WTC11 (cell line): Measurements from ENCODE around the gene KCNQ4. TPM values are rescaled to one million over a fixed set of nuclear protein-coding genes. Genes with fewer than 3 reads are reported as not detected.
A peak's percentile ranks its signal among the peaks of the same experiment; 100 is the strongest.

Experiments used
- ATAC-seq: fragments of 200-7000 bp; cut with Tn5 transposase; 2 replicates; pipeline ENCODE4 v1.10.0; 2021; ENCODE audit warnings: mild to moderate bottlenecking, moderate library complexity
- CTCF ChIA-PET: fragments of 300-600 bp; sonication (Branson Sonifier 250); formaldehyde crosslinking; loops from one replicate; lab custom pipeline; 2021; ENCODE audit warnings: antibody characterized with exemption; lab: Charles Lee
- POLR2A ChIA-PET: fragments of 350-600 bp; sonication (Branson Sonifier 250); formaldehyde crosslinking; loops from one replicate; lab custom pipeline; 2021; ENCODE audit warnings: antibody characterized with exemption; lab: Charles Lee
- DNase-seq: peaks from one replicate; pipeline ENCODE4 v3.0.0; 2021; ENCODE audit warnings: low spot score
- H3K27ac Mint-ChIP-seq: 2 replicates; pipeline ENCODE4 v1.8.0; 2021; ENCODE audit warnings: mixed read lengths
- H3K27me3 Mint-ChIP-seq: 2 replicates; pipeline ENCODE4 v1.8.0; 2021; ENCODE audit warnings: low read depth, mild to moderate bottlenecking, moderate library complexity, mixed read lengths
- H3K36me3 Mint-ChIP-seq: 2 replicates; pipeline ENCODE4 v1.8.0; 2021; ENCODE audit warnings: mixed read lengths
- H3K4me1 Mint-ChIP-seq: 2 replicates; pipeline ENCODE4 v1.8.0; 2022; ENCODE audit warnings: mixed read lengths
- H3K4me3 Mint-ChIP-seq: 2 replicates; pipeline ENCODE4 v1.8.0; 2021; ENCODE audit warnings: mild to moderate bottlenecking, moderate library complexity, mixed read lengths
- H3K9me3 Mint-ChIP-seq: 2 replicates; pipeline ENCODE4 v1.8.0; 2021; ENCODE audit warnings: mixed read lengths
- AR ChIP-seq: fragments of 250-450 bp; sonication (Bioruptor Pico); IDR thresholded peaks from 2 replicates; pipeline ENCODE4 v1.9.0; 2021; ENCODE audit warnings: mild to moderate bottlenecking
- CDX4 ChIP-seq: fragments of 250-450 bp; sonication (Bioruptor Pico); IDR thresholded peaks from 2 replicates; pipeline ENCODE4 v1.9.0; 2021; ENCODE audit warnings: moderate library complexity, mild to moderate bottlenecking, inconsistent platforms, borderline replicate concordance
- CTCF ChIP-seq: fragments of 200-600 bp; IDR thresholded peaks from 2 replicates; pipeline ENCODE4 v1.8.0; 2022; ENCODE audit warnings: antibody characterized with exemption
- FOXP1 ChIP-seq: sonication (generic); formaldehyde crosslinking; IDR thresholded peaks from 2 replicates; pipeline ENCODE4 v1.8.0; 2022; ENCODE audit warnings: missing genetic modification reagents, mild to moderate bottlenecking, moderate library complexity, borderline replicate concordance
- IRF1 ChIP-seq: sonication (generic); formaldehyde crosslinking; IDR thresholded peaks from 2 replicates; pipeline ENCODE4 v1.8.0; 2023; ENCODE audit warnings: missing genetic modification reagents
- MLX ChIP-seq: sonication (generic); formaldehyde crosslinking; IDR thresholded peaks from 2 replicates; pipeline ENCODE4 v1.8.1; 2023; ENCODE audit warnings: mild to moderate bottlenecking, missing genetic modification reagents, moderate library complexity
- MXD4 ChIP-seq: fragments of 250-450 bp; sonication (Bioruptor Pico); IDR thresholded peaks from 2 replicates; pipeline ENCODE4 v1.8.0; 2021; ENCODE audit warnings: mild to moderate bottlenecking, moderate library complexity, borderline replicate concordance
- TCF7 ChIP-seq: sonication (generic); formaldehyde crosslinking; IDR thresholded peaks from 2 replicates; pipeline ENCODE4 v1.8.0; 2022; ENCODE audit warnings: mild to moderate bottlenecking, low read depth, missing genetic modification reagents, moderate library complexity
- ZNF232 ChIP-seq: sonication (generic); formaldehyde crosslinking; IDR thresholded peaks from 2 replicates; pipeline ENCODE4 v1.8.0; 2022; ENCODE audit warnings: mild to moderate bottlenecking, missing genetic modification reagents
- ZNF532 ChIP-seq: fragments of 250-450 bp; sonication (Bioruptor Pico); IDR thresholded peaks from 2 replicates; pipeline ENCODE4 v1.9.0; 2021; ENCODE audit warnings: mild to moderate bottlenecking, borderline replicate concordance
- total RNA-seq: library from RNA; stranded (reverse); gene quantifications from 3 replicates; pipeline ENCODE4 v1.2.3, GENCODE V29; 2021

Gene KCNQ4
- total RNA-seq, 1 experiment from 2014 or later, result 4.0 TPM

- Mint-ChIP-seq H3K9me3 (peaks cover 17% of the 10 kb centered on the region), H3K27ac (peak overlapping the region; percentile 96), H3K27me3 (peaks cover 2% of the 10 kb centered on the region; the same call in 1 of the 2 replicates), H3K36me3 (peaks cover 34% of the 10 kb centered on the region), H3K4me1 (peaks cover 50% of the 10 kb centered on the region), H3K4me3 (no peak overlapping the region)
- ChIA-PET POLR2A (interaction anchor here (0.9 to 1.2 kb wide), 2 partner anchors 10 to 83 kb away, joined by 3 read pairs; partner anchors contain the start of gene NFYC), CTCF (interaction anchor here (0.5 to 4.3 kb wide), 52 partner anchors 8 to 242 kb away, joined by 3 to 41 read pairs (median 4); partner anchors contain the start of genes CITED4, KCNQ4, NFYC and RIMS3)
- DNase-seq (peak; percentile 86), ATAC-seq (peak; percentile 76)
- 0 out of 2 replicates have a peak, but pooled peaks have one; percentile 15 for TF ChIP-seq AR (CRISPR knock-in tag)
- peak; percentile 77 for TF ChIP-seq CTCF
- TF ChIP-seq ZNF532 (CRISPR knock-in tag), result no peak
- no peak for TF ChIP-seq FOXP1 (CRISPR knock-in tag)
- TF ChIP-seq MLX (CRISPR knock-in tag), result no peak
- 0 out of 2 replicates have a peak, but pooled peaks have one; percentile 42 for TF ChIP-seq ZNF232 (CRISPR knock-in tag)
- no peak for TF ChIP-seq TCF7
- no peak for TF ChIP-seq CDX4 (CRISPR knock-in tag)
- no peak for TF ChIP-seq IRF1 (CRISPR knock-in tag)
- TF ChIP-seq MXD4 (CRISPR knock-in tag), result no peak
Measured at GRCh38 chr1:40774266-40774998, 9.2 kb upstream of the KCNQ4 start.
